SK-N-SH (cell line): ENCODE measurements around the gene VMAC. TPM values are rescaled to one million over a fixed set of nuclear protein-coding genes. Genes with fewer than 3 reads are reported as not detected.

Source experiments
- CTCF ChIA-PET: fragments of 300-600, 350-600 bp; formaldehyde crosslinking; extraction: SDS; loops from one replicate; lab custom pipeline; 2021; lab: Yijun Ruan, JAX
- POLR2A ChIA-PET: fragments of 350-600 bp; sonication (Branson Sonifier 250); formaldehyde crosslinking; extraction: SDS; loops from one replicate; lab custom pipeline; 2020; ENCODE audit warnings: antibody characterized with exemption, inconsistent platforms; lab: Yijun Ruan, JAX
- DNase-seq: peaks from one replicate; pipeline ENCODE4 v3.0.0; 2012
- H2AFZ ChIP-seq: fragments of 200-600 bp; sonication (generic); 2 replicates; pipeline ENCODE4 v1.8.1; 2016; ENCODE audit warnings: antibody characterized with exemption, mild to moderate bottlenecking, low read depth
- H3F3A ChIP-seq: fragments of 200-600 bp; sonication (generic); replicated peaks from 2 replicates; pipeline ENCODE3; 2016; ENCODE audit warnings: antibody characterized with exemption, mild to moderate bottlenecking; ENCODE audit not compliant: insufficient read depth
- H3K27ac ChIP-seq, 2 experiments: fragments of 200-500 bp in 1 of 2; fragments of 200-600 bp in 1 of 2; sonication (Bioruptor generic) in 1 of 2; sonication (generic), shearing (Covaris generic) in 1 of 2; 2 replicates each; pipeline versions ENCODE4 v1.5.1 to v1.6.1; 2014 to 2016; ENCODE audit warnings: low read depth in 2 of 2, inconsistent platforms in 1 of 2, low read length in 1 of 2, mild to moderate bottlenecking in 1 of 2, mixed read lengths in 1 of 2
- H3K27me3 ChIP-seq: fragments of 200-600 bp; sonication (generic), shearing (Covaris generic); 2 replicates; pipeline ENCODE4 v1.6.1; 2016; ENCODE audit warnings: mixed run types; ENCODE audit not compliant: insufficient read depth
- H3K36me3 ChIP-seq, 2 experiments: fragments of 200-500 bp in 1 of 2; fragments of 200-600 bp in 1 of 2; sonication (Bioruptor generic) in 1 of 2; sonication (generic) in 1 of 2; replicated peaks in 1 of 2; 2 replicates each; pipeline versions ENCODE3 to v1.5.1; 2014 to 2016; ENCODE audit warnings: low read length in 1 of 2, mild to moderate bottlenecking in 1 of 2; ENCODE audit not compliant: insufficient read depth in 2 of 2, control insufficient read depth in 1 of 2
- H3K4me1 ChIP-seq, 2 experiments: fragments of 200-500 bp in 1 of 2; fragments of 200-600 bp in 1 of 2; sonication (Bioruptor generic) in 1 of 2; sonication (generic), shearing (Covaris generic) in 1 of 2; 2 replicates each; pipeline versions ENCODE4 v1.5.1 to v1.6.1; 2014 to 2016; ENCODE audit warnings: low read depth in 1 of 2, low read length in 1 of 2, mixed run types in 1 of 2; ENCODE audit not compliant: insufficient read depth in 2 of 2, control insufficient read depth in 1 of 2
- H3K4me2 ChIP-seq: fragments of 200-600 bp; sonication (generic), shearing (Covaris generic); 2 replicates; pipeline ENCODE4 v1.6.1; 2017; ENCODE audit warnings: mixed run types
- H3K4me3 ChIP-seq, 2 experiments: fragments of 200-500 bp in 1 of 2; fragments of 200-600 bp in 1 of 2; sonication (Bioruptor generic) in 1 of 2; sonication (generic), shearing (Covaris generic) in 1 of 2; 2 replicates each; pipeline versions ENCODE4 v1.5.1 to v1.8.1; 2014 to 2016; ENCODE audit warnings: low read depth in 2 of 2, inconsistent platforms in 1 of 2, low read length in 1 of 2, mild to moderate bottlenecking in 1 of 2, mixed read lengths in 1 of 2, moderate library complexity in 1 of 2
- H3K79me2 ChIP-seq: fragments of 200-600 bp; sonication (generic); 2 replicates; pipeline ENCODE4 v1.8.1; 2017; ENCODE audit warnings: mild to moderate bottlenecking; ENCODE audit not compliant: insufficient read depth
- H3K9ac ChIP-seq: fragments of 200-600 bp; sonication (generic); 2 replicates; pipeline ENCODE4 v1.6.1; 2017; ENCODE audit warnings: mixed run types
- H3K9me2 ChIP-seq: fragments of 200-600 bp; sonication (generic); 2 replicates; pipeline ENCODE4 v1.6.1; 2017; ENCODE audit warnings: mixed run types
- H3K9me3 ChIP-seq: fragments of 200-600 bp; sonication (generic); 2 replicates; pipeline ENCODE4 v1.6.1; 2017; ENCODE audit warnings: mixed run types, mild to moderate bottlenecking, moderate library complexity
- H4K20me1 ChIP-seq: fragments of 200-600 bp; sonication (generic); 2 replicates; pipeline ENCODE4 v1.6.1; 2017; ENCODE audit warnings: mild to moderate bottlenecking, mixed run types; ENCODE audit not compliant: insufficient read depth
- ELF1 ChIP-seq: IDR thresholded peaks from 2 replicates; pipeline ENCODE4 v1.4.0; 2012
- FOXJ3 ChIP-seq: sonication (generic); formaldehyde crosslinking; IDR thresholded peaks from 2 replicates; pipeline ENCODE4 v1.5.1; 2020; ENCODE audit warnings: mild to moderate bottlenecking, missing genetic modification reagents
- FOXM1 ChIP-seq: IDR thresholded peaks from 2 replicates; pipeline ENCODE4 v1.4.0; 2012; ENCODE audit warnings: low read depth, mild to moderate bottlenecking
- GATA2 ChIP-seq: sonication (generic); formaldehyde crosslinking; IDR thresholded peaks from 2 replicates; pipeline ENCODE4 v1.5.0; 2020; ENCODE audit warnings: mild to moderate bottlenecking, missing genetic modification reagents
- MXI1 ChIP-seq: IDR thresholded peaks from 2 replicates; pipeline ENCODE4 v1.6.1; 2012; ENCODE audit warnings: mild to moderate bottlenecking, low read depth, low read length, improper control_type of control experiment
- NRF1 ChIP-seq: IDR thresholded peaks from 2 replicates; pipeline ENCODE4 v1.6.1; 2012; ENCODE audit warnings: low read depth, mild to moderate bottlenecking, low read length
- PBX3 ChIP-seq: IDR thresholded peaks from 2 replicates; pipeline ENCODE4; 2012
- SIN3A ChIP-seq: IDR thresholded peaks from 2 replicates; pipeline ENCODE4 v1.6.1; 2012; ENCODE audit warnings: low read depth, mild to moderate bottlenecking, low read length, moderate library complexity, borderline replicate concordance
- TAF1 ChIP-seq: IDR thresholded peaks from 2 replicates; pipeline ENCODE4 v1.6.1; 2012; ENCODE audit warnings: low read depth, mild to moderate bottlenecking, low read length, moderate library complexity, borderline replicate concordance
- USF2 ChIP-seq: fragments of 150-350 bp; IDR thresholded peaks from 2 replicates; pipeline ENCODE4 v1.6.1; 2017; ENCODE audit warnings: antibody characterized with exemption, low read length, low read depth, borderline replicate concordance
- WGBS: methylation state at CpG from one replicate; pipeline ENCODE4 v1.1.6; 2017; ENCODE audit warnings: low lambda C conversion rate; 5-methylcytosine and 5-hydroxymethylcytosine counted together
- polyA plus RNA-seq, 3 experiments: library from polyadenylated mRNA; depleted of rRNA; stranded (reverse); fragments of >200 nt; gene quantifications; 2 replicates each; pipeline ENCODE4 v1.2.3, GENCODE V29; 2012

Gene VMAC
- polyA plus RNA-seq, 1 of the 3 experiments (the other 2 are of a cell fraction), result 6.5 TPM

- no peak for TF ChIP-seq SIN3A
- no peak for TF ChIP-seq USF2
- no peak for TF ChIP-seq GATA2 (CRISPR knock-in tag)
- TF ChIP-seq TAF1, result no peak
- no peak for TF ChIP-seq ELF1
- no peak for TF ChIP-seq NRF1
Observed at GRCh38 chr19:5895890-5896289, 8.8 kb upstream of the VMAC start (continued).

GRCh38 chr19:5896365-5897076 lies 8.2 kb upstream of the VMAC start:
- Histone ChIP-seq H2AFZ (no peak overlapping the region), H3K9me2 (no peaks in the 10 kb centered on the region), H3K4me2 (no peak overlapping the region), H3K9me3 (no peaks in the 10 kb centered on the region), H3K9ac (no peak overlapping the region), H3K79me2 (peaks cover 34% of the 10 kb centered on the region), H3K36me3 (peaks cover 3 to 19% of the 10 kb centered on the region in 2 experiments), H3F3A (no peaks in the 10 kb centered on the region), H4K20me1 (peaks cover 22% of the 10 kb centered on the region), H3K27ac (peak overlapping the region in 1 of 2 experiments; percentile 30; a peak in 1 of 4 replicates), H3K4me1 (peaks cover 0 to 42% of the 10 kb centered on the region in 2 experiments; a peak in 1 of 4 replicates), H3K27me3 (no peaks in the 10 kb centered on the region), H3K4me3 (no peak overlapping the region)
- ChIA-PET CTCF (interaction anchor here (1.0 to 5.6 kb wide), 9 partner anchors 26 to 125 kb away, joined by 3 to 27 read pairs (median 3); partner anchors contain the start of gene NRTN), POLR2A (interaction anchor here (0.9 to 1.0 kb wide), 2 partner anchors 41 to 68 kb away, joined by 3 read pairs; no protein-coding TSS in a partner anchor)
- DNase-seq, result no peak
- WGBS, result 93% methylated on average over 15 of the region's 29 CpGs
- TF ChIP-seq MXI1, result no peak
- TF ChIP-seq USF2, result no peak
- no peak for TF ChIP-seq PBX3
- TF ChIP-seq FOXM1, result no peak
- no peak for TF ChIP-seq GATA2 (CRISPR knock-in tag)
- no peak for TF ChIP-seq ELF1
- no peak for TF ChIP-seq FOXJ3 (CRISPR knock-in tag)
- TF ChIP-seq, all 33 proteins: peak for 0
